Skin of body (tissue), 2 donors: ENCODE data around the gene GALNT9. TPM values are rescaled to one million over a fixed set of nuclear protein-coding genes. Genes with fewer than 3 reads are reported as not detected.

ENCODE experiments used
- DNase-seq: peaks from one replicate; lab custom pipeline; 2025; lab: John Stamatoyannopoulos, UW
- total RNA-seq: library from RNA; depleted of rRNA; stranded (reverse); fragments of >200 nt; gene quantifications from one replicate; pipeline ENCODE4 v1.2.3, GENCODE V29; 2014

GALNT9 gene
- total RNA-seq, 1 donor from 2014 or later: 0.20 TPM

DNA sequence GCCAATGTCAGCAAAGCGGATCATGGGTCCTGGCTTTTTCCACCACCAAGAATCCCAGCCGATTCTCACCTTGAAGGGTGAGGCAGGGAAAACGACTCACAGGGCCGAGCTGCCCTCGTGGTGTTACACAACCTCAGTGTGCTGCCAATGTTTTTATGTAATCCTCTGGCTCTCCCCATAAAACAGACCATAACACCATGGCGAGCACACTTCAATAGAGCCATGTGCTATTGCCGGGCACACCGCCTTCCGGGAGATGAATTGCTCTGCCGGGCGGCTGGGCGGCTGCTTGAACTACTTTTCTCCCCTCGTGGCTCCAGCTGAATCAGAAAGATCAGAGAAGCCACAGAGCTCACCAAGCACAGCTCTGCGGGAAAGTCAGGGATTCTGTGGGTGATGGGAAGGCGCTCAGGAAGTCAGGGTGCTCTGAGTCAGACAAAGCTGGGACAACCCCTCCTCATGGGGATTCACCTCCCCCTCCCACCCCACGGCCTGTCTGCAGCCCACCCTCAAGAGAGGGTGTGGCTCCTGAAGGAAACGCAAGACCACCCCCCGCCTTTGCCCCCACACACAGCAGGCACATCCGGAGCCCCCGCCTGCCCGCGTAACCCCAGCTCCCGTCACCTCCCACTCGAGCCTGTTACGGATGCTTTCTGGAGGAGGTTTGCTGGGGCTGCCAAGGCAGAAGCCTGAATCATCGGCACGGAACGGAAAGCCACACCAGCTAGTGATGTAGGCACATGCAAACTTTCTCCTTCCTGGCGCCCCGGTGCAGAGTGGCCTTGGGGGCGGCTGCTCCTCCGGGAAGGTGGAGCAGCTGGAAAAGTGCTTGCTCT is 1.8 kb downstream of the GALNT9 start:
- no peak for DNase-seq

DNA sequence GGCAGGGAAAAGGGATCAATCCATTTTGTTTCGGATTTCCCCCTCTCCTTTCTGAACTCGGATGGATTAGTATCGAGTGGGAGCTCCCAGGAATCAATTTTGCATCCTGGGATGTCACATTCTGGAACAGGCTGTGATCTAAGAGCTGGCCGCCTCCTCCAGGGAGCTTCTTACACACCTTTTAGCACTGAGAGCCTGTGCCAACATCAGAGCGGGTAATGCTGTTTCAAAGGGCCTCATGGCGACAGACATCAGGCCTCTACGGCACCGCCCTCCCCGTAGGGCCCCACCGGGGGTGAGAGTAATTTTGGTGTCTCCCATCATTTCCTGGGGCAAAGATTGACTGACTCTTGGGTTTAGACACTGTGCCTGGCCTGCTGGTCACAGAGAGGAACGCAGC is 2.7 kb downstream of the GALNT9 start:
- no peak for DNase-seq

DNA sequence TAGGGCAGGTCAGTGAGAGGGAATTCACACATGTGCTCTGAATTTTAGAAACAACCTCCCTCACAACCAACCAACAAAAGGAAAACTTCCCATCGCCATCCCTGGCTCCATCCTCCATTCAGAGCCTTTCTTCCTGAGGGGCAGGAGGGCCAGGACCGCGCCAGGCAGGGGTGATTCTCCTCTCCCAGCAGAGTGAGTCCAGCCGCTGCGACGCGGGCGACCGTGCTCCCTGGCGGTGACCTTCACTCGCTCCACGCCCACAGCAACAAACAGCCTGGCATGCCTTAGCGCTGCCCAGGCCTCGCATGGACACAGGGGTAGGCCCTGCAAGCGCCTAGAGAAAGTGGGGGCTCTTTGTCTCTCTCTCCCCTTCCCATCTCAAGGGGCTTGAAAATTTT is 3.7 kb downstream of the GALNT9 start:
- no peak for DNase-seq

DNA sequence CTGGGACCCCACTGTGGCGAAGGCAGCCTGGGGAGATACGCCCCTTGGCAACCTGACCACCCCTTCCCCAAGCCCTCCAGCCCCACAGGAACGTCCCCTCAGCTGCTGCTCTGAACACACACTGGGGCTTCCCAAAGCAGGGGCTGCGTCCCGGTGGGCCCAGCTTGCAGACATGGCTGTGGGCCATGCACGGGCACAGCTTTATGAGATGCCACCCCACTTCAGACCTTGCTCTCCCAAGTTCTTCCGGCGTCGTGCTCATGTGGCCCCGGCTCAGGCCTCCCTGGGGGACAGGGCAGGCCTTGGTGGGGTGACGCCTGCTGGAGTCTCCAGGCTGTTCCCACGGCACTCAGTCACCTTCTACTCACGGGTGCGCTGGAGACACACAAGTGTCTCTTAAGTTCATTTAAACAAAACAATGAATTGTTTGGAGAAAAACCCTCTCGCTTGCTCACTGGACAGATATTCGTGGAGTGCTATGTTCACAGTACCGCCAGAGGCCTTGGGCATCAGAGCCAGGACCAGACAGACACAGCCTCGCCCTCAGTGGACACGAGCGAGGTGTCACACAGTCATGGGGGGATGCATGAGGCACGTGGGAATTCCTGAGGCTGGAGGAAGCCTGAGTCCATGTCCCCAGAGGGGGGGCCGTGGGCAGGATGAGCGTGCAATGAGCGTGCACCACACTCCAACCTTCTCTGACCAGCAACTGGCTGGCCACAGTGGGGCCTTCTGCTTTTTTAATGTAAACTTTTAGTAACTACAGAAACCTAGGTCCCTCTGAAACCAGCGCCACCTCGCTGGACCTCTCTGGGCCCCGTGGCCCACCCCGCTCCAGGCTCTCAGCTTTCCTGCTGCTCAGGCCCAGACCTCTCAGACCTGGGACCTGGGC is 4.3 kb downstream of the GALNT9 start:
- DNase-seq: no peak

DNA sequence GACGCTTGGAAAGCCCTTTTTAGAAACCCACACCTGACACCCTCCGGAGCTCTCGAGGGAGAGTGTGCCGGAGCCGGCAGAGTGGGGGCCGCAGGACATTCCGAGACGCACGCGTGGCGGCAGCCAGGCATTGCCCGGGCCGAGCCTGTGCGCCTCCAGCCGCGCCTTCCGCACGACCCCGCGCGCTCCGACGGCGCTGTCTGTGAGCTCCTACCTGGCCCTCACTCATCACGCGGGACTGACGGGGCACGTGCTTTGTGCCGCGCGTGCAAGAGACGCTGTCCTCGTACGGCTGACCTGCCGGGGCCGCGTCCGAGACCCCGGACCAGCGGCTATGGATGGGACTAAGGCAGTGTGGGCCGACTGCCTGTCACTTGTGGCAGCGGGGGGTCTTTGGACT is 5.2 kb downstream of the GALNT9 start:
- no peak for DNase-seq

DNA sequence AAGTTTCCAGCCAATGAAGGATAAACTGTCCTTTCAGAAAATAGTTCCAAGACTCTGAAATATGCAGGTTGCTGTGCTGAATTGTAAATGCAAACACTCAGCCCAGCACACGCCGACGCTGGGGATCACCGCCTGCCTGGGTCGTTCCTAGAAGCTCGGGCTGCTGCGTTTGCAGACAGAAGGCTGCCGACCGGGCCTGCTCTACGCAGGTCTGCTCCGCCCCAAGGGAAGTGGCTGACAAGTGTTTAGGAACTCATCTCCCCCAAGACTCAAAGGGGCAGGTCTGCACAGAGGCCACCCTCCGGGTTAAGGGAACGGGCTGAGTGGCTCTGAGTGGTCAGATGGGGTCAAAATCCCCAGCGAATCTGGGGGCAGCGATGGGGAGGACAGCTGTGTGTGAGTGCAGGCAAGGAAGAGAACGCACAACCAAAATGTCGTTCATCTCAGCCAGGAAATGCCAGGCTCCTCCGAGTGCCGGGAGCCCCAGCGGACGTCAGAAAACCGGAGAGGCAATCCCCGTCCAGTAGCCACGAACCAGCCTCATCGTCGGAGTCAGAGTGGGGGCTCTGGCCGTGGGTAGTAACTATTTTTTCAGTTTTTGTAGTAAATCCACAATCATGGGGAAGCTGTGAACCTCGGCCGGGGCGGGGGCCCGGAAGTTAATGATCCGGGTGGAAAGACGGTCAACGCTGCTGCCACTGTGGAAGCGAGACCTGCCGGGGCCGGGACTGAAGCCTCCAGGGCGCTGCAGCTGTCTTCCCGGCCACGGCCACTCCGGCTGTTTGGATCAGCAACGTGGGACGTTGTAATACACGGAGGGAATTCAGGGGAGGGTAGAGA is 6.0 kb downstream of the GALNT9 start:
- no peak for DNase-seq

DNA sequence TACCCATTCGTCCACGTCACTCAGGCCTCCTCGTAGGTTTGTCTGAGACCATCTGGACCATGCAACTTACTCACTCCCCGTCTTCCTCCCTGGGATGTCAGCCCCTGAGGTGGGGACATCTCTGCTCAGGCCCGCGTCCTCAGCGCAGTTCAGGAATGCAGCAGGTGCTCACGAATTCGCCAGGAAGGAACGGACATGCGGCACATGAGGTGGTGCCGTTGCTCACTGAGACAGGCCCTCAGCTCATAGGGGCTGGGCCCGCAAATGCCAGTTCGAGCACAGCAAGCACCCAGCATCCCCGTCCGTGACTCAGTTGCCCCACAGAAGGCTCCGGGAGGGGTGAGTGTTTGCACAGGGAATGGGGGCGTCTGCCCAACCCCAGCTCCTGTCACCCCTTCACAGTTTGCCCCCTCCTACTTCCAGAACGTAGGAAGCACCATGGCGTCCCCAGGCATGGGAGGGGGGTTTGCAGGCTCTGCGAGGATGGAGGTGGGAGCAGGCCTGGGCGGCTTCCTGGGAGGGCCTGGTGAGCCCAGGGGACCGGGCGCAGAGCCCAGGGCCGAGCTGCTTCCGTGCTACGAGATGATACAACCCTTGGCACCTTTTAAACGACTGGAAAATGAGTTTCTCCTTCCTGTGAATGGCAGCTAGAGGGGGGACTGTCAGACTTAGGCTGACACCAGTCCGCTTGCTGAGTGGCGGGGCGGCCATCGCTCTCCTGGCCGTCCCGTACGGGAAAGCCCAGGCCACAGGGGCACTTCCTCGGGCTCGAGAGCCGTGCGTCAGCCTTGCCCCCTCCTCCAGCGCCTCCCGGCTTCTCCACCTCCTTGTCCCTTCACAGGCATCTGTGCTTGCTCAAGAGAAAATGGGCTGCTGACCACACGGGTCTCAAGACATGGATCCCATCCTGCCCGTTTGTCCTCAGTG is 6.9 kb downstream of the GALNT9 start:
- no peak for DNase-seq

DNA sequence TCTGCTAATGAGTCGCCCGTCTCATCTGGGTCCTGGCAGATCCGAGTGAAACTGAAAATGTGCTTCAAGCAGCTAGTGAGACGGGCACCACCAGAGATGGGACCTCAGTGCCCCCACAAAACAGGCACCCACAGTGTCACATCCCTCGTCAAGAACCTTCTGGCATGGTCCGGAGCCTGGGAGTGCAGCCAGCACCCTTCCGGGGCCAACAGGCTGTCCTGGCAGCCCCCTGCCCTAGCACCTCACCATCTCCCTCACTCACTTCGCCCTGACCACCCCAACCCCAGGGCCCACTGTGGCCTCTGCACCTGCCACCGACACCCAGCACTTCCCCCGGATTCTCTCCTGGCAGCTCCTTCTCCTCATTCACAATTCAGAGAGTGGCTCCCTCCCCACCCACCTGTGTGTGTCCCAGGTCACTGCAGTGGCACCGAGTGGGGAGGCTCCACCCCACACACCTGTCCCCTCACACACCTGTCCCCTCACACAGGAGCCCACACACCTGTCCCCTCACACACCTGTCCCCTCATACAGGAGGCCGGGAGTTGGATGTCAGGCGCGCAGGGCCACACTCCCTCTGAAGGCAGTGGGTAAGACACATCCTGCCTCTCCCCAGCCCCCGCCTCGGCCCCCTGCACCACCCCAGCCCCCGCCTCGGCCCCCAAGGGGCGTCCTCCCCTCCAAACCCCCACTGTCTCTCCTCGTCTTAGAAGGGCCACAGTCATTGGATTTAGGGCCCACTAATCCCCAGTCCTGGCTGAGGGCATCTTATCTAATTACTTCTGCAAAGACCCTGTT is 7.9 kb downstream of the GALNT9 start:
- DNase-seq: no peak

DNA sequence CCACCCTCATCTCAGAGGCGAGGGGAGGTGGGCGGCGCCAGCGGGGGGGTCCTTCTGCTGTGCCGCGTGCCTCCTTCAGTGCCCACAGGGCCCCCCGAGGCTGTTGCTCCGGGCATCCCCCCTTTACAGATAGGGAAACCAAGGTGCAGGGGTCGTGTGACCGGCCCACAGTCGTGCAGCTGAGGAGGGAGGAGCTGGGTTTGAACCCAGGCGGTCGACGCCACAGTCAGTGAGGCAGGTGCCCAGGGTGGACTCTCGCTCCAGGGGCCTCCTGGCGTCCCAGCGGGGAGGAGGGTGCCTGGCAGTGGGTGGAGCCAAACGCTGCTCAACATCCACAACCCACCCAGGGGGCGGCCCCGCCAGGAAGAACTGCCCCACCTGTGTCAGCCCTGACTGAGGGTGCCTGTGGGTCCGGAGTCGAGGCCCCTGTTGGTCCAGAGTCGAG is 8.6 kb downstream of the GALNT9 start:
- DNase-seq: no peak

DNA sequence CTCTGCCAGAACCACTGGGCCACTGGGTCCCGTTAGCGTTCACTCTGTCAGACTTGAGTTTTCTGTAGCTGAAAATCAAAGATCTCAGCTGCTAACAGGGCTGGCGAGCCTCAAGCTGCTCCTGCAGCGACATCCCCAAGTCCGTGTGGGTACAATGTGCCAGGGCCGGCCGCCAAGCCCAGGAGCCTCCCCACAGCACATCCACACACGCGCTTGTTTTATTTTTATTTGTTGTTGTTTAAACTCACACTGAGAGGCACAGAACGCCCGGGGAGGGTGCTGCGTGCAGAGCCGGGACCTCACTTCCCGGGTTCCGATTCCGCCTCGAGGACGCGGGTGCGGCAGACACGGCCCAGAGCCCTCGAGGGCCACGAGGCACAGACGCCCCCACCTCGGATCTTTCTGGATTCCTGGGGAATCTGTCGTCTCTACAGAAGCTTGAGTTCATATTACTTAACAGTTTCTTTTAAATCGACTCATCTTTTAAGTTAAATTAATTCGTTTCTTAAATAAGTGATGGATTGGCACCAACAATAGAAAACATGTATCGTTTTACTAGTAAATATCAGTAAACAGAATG is 9.3 kb downstream of the GALNT9 start:
- no peak for DNase-seq

DNA sequence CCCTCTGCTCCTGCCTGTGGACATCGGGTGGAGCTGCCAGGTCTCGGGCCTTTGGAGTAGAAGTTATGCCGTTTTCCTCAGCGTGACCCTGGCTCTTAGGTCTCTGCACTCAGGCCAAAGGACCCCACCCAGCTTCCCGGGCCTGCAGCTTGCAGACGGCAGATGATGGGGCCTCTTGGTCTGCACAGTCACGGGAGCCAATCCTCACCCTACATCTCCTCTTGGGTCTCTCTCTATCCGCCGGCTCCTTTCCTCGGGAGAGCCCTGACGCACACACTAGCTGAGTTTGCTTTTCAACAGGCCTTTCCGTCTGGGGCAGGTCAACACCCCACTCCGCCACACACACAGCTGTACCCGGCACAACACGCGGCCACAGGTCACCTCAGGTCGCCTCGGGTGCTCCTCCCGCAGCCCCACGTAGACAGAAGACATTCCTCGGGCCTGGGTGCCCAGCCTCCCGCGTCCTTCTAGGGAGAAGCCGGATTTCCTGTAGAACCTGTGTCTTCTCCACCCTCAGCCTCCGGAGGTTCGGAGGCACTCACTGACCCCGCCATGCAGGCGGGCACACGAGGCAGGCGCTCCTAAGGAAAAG is 9.9 kb downstream of the GALNT9 start:
- DNase-seq: no peak

DNA sequence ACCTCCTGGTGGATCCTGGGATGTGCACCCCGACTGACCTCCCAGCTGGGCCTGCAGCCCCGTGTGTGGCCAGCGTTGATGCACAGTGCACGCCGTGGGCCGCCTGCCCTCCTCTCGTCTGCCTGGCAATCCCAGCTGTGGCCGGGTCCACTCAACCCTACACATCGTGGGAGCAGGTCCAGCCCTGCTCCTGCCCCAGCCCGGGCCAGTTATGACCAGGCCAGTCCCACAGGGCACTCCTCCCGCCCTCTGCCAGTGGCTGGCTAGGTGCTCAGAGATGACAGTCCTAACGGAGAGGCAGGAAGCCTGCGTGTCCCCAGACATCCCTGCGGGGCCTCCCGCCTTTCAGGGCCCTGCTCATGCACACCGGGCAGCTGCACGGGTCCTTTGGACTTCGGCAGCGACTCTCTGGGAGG is 10.8 kb downstream of the GALNT9 start:
- DNase-seq: no peak

DNA sequence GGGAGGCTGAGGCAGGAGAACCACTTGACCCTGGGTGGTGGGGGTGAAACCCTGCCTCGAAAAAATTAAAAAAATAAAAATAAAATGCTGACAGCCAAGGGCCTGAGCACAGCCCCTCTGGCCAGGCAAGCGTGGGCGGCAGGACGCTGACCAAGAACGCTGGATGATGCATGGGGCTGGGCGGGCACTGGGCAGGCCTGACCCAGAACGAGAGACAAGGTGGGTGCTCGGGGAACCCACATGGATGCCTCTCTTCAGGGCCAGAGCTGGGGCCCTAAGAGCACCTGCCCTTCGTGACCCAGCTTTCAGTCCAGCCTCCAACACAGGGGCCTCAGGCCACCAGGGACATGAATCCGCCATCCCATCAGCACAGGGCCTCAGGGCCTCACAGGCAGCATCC is 11.3 kb downstream of the GALNT9 start:
- no peak for DNase-seq

DNA sequence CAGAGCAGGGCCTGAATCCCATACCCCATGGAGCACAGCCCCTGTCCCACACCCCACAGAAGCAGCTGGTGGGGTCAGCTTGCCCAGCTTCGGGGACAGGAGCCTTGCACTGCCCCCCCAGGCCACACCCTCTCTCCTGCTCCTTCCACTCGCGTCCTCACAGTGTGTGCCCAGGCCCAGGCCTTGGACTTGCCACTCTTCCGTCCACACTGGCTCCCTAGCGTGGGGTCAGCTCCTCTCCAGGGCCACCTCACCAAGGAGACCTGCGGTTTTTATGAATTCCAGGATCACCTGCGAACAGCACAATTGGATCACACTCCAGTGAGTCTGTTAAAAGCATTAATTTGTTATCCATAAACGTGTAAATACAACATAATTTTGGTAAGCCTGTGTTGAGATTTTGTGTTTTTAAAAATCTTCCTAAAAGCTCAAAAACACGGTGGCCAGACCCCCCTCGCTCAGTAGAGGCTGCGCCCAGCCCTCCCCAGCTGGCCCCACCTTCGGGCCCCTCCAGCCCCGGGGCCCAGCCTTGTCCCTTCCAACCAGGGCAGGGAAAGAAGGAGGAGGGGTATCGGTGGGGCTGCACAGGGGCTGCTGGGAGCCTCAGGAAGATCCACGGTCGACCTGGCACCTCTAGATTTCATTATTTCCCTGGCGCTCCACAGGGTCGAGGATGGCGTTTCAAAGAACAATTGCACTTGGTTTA is 12.0 kb downstream of the GALNT9 start:
- DNase-seq: no peak

DNA sequence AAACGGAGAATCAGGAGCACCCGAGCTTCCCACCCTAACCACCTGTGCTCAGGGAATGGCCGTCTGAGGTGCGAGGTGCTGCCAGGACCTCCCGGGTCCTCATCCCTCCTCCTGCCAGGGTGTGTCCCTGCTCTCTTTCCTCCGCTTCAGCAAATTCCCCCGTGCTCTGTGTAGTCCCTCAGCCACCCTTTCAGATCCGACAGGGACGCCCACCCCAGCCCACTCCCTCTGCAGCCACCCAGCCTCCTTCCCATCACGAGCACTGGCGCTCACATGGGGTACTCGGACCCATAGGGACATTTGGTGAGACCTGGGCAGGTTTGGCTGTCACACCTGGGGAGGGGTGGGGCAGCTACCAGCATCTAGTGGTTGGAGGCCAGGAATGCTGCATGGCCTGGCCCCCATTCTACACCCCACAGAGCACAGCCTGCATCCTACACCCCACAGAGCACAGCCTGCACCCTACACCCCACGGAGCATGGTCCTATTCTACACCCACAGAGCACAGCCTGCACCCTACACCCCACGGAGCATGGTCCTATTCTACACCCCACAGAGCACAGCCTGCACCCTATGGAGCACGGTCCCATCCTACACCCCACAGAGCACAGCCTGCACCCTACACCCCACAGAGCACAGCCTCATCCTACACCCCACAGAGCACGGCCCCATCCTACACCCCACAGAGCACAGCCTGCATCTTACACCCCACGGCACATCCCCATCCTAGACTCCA is 12.7 kb downstream of the GALNT9 start:
- DNase-seq: no peak

DNA sequence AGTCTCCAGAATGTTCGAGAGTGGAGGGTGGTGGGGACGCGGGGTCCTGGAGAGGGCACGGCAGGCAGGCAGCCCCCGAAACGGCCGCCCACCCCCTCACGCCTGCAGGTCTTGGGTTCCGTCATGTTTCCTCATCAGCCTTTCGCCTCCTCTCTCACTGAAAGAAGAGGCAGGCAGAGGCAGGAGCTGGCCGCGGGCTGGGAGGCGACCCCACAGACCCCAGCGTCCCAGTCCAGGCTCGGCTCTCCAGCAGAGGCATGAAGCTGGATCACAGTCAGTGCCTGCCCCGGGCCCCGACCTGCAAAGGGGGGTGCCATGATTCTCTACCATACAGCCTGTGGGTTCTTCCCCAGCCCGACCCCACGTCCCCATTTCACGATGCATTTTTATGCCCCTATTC is 13.4 kb downstream of the GALNT9 start:
- no peak for DNase-seq

DNA sequence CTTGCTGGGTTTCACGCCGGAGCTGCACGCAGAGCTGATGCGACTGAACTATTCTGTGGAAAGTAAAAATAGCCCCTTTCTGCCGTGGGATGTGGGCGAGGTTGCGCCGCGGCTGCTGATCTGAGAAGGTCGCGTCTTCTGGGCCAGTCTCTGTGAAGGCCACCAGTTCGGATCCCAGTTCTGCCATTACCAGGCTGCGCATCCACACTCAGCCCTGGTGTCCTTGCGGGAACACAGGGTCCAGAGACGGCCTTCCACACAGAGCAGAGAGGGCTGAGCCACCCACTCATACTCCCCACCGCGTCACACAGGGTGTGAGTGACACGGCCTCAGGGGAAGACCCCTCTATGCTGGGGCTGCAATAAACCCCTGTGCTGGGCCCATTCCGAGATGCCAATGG is 13.9 kb downstream of the GALNT9 start:
- DNase-seq: no peak
